ENCODE results near the gene PPP2R2C. TPM values are rescaled to one million over a fixed set of nuclear protein-coding genes. Genes with fewer than 3 reads are reported as not detected.

PPP2R2C gene
- total RNA-seq, 1 experiment from 2014 or later, result 9.5 TPM

DNA sequence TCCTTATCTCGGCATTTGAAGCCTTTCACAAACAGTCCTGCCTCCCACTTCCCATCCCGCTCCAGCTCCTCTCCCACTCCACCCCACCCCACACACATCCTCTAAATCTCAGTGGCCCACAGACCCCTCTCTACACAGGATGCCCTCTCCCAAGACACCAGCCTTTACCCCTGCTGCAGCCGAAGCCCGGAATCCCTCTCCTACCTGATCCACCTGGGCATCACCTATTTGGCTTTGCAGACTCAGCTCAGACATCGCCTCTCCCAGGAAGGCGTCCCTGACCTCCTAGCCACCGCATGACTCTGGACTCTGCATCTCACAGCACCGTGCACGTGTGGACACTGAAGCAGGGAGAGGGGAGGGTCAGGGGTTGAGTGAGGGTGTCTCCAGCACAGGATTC lies 11.5 kb downstream of the PPP2R2C start:
- DNase-seq (no peak), ATAC-seq (no peak)
- no peaks in the 10 kb centered on the region for H3K9me2 ChIP-seq (replicated peaks; ENCODE audit: low read length)
- H3K36me3 ChIP-seq (ENCODE audit: low read depth, low read length), result no peaks in the 10 kb centered on the region
- CTCF ChIA-PET, result no interaction called here
- H3K4me2 ChIP-seq (ENCODE audit: low read length), result no peak overlapping the region
- H3F3A ChIP-seq (ENCODE audit: low read length, unreplicated experiment), result no peaks in the 10 kb centered on the region
- no peak overlapping the region for H2AFZ ChIP-seq (ENCODE audit: low read length)
- peaks cover 6% of the 10 kb centered on the region for H3K4me1 ChIP-seq (ENCODE audit: insufficient read depth, low read length)
- no peak overlapping the region for H3K9ac ChIP-seq (ENCODE audit: low read length)
- no TSS peak for BruUV-seq (replicated peaks)
- no peaks in the 10 kb centered on the region for H3K9me3 ChIP-seq (ENCODE audit: low read length)
- H3K79me2 ChIP-seq (ENCODE audit: low read length), result no peaks in the 10 kb centered on the region
- no peak overlapping the region for H3K27ac ChIP-seq (ENCODE audit: low read length)
- POLR2A ChIA-PET (ENCODE audit: unreplicated experiment), result no interaction called here
- no peak overlapping the region for H3K4me3 ChIP-seq (ENCODE audit: low read length)
- no peak for TF ChIP-seq EZH2 (IDR thresholded peaks at IDR 0.05; ENCODE audit: low read length, unreplicated experiment)
- no peak for TF ChIP-seq EZH2phosphoT487 (IDR thresholded peaks at IDR 0.05; ENCODE audit: borderline replicate concordance, low read length)
- TF ChIP-seq, protein P1, sequence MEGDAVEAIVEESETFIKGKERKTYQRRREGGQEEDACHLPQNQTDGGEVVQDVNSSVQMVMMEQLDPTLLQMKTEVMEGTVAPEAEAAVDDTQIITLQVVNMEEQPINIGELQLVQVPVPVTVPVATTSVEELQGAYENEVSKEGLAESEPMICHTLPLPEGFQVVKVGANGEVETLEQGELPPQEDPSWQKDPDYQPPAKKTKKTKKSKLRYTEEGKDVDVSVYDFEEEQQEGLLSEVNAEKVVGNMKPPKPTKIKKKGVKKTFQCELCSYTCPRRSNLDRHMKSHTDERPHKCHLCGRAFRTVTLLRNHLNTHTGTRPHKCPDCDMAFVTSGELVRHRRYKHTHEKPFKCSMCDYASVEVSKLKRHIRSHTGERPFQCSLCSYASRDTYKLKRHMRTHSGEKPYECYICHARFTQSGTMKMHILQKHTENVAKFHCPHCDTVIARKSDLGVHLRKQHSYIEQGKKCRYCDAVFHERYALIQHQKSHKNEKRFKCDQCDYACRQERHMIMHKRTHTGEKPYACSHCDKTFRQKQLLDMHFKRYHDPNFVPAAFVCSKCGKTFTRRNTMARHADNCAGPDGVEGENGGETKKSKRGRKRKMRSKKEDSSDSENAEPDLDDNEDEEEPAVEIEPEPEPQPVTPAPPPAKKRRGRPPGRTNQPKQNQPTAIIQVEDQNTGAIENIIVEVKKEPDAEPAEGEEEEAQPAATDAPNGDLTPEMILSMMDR (conservative IDR thresholded peaks at IDR 0.05; ENCODE audit: low read depth, low read length), result no peak
- H3K27me3 ChIP-seq (ENCODE audit: low read length), result no peaks in the 10 kb centered on the region
- intact Hi-C loops (cut with micrococcal nuclease), result no loop called here
- H4K20me1 ChIP-seq (ENCODE audit: low read length), result no peaks in the 10 kb centered on the region

DNA sequence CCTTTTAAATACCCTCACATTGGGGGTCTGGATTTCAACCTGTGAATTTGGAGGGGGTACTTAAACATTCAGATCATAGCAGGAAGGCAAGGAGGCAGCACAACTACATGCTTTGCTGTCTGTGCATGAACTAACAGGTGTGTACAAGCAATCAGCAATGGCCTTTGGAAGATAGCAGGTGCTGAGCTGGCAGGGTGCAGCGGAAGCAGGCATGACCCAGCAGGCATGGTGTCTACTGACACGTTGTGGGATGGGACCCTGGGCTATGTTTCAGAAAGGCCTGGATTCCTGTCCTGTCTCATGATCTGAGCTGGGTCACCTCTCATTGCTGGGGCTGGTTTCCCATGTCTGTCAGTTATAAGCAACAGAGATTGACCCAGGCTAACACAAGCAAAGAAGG lies 13.9 kb downstream of the PPP2R2C start:
- Histone ChIP-seq H3K9me3 (ENCODE audit: low read length) (no peaks in the 10 kb centered on the region), H4K20me1 (ENCODE audit: low read length) (no peaks in the 10 kb centered on the region), H2AFZ (ENCODE audit: low read length) (no peak overlapping the region), H3K4me2 (ENCODE audit: low read length) (no peak overlapping the region), H3K9ac (ENCODE audit: low read length) (no peak overlapping the region), H3K4me3 (ENCODE audit: low read length) (no peak overlapping the region), H3K79me2 (ENCODE audit: low read length) (no peaks in the 10 kb centered on the region), H3K36me3 (ENCODE audit: low read depth, low read length) (no peaks in the 10 kb centered on the region), H3K9me2 (replicated peaks; ENCODE audit: low read length) (no peaks in the 10 kb centered on the region), H3K4me1 (ENCODE audit: insufficient read depth, low read length) (no peaks in the 10 kb centered on the region), H3K27me3 (ENCODE audit: low read length) (no peaks in the 10 kb centered on the region), H3K27ac (ENCODE audit: low read length) (no peak overlapping the region), H3F3A (ENCODE audit: low read length, unreplicated experiment) (no peaks in the 10 kb centered on the region)
- no TSS peak for BruUV-seq (replicated peaks)
- ChIA-PET CTCF (no interaction called here), POLR2A (ENCODE audit: unreplicated experiment) (no interaction called here)
- TF ChIP-seq, protein P1 (conservative IDR thresholded peaks at IDR 0.05; ENCODE audit: low read depth, low read length), result no peak
- TF ChIP-seq EZH2 (IDR thresholded peaks at IDR 0.05; ENCODE audit: low read length, unreplicated experiment) (no peak), EZH2phosphoT487 (IDR thresholded peaks at IDR 0.05; ENCODE audit: borderline replicate concordance, low read length) (no peak)
- intact Hi-C loops (cut with micrococcal nuclease), result no loop called here
- DNase-seq (no peak), ATAC-seq (no peak)

GRCh38 chr4:6456450-6456849 lies 16.0 kb downstream of the PPP2R2C start:
- H3K9ac ChIP-seq (ENCODE audit: low read length), result no peak overlapping the region
- no peaks in the 10 kb centered on the region for H3K27me3 ChIP-seq (ENCODE audit: low read length)
- H3K79me2 ChIP-seq (ENCODE audit: low read length), result no peaks in the 10 kb centered on the region
- H3K4me3 ChIP-seq (ENCODE audit: low read length), result no peak overlapping the region
- TF ChIP-seq EZH2 (IDR thresholded peaks at IDR 0.05; ENCODE audit: low read length, unreplicated experiment) (no peak), EZH2phosphoT487 (IDR thresholded peaks at IDR 0.05; ENCODE audit: borderline replicate concordance, low read length) (no peak)
- TF ChIP-seq, protein P1 (conservative IDR thresholded peaks at IDR 0.05; ENCODE audit: low read depth, low read length), result no peak
- no peaks in the 10 kb centered on the region for H3K9me2 ChIP-seq (replicated peaks; ENCODE audit: low read length)
- H3K36me3 ChIP-seq (ENCODE audit: low read depth, low read length), result no peaks in the 10 kb centered on the region
- no peak overlapping the region for H3K4me2 ChIP-seq (ENCODE audit: low read length)
- intact Hi-C loops (cut with micrococcal nuclease), result no loop called here
- ChIA-PET CTCF (no interaction called here), POLR2A (ENCODE audit: unreplicated experiment) (no interaction called here)
- H3K4me1 ChIP-seq (ENCODE audit: insufficient read depth, low read length), result no peaks in the 10 kb centered on the region
- DNase-seq, result no peak
- H3K9me3 ChIP-seq (ENCODE audit: low read length), result no peaks in the 10 kb centered on the region
- no peak overlapping the region for H3K27ac ChIP-seq (ENCODE audit: low read length)
- H3F3A ChIP-seq (ENCODE audit: low read length, unreplicated experiment), result no peaks in the 10 kb centered on the region
- BruUV-seq (replicated peaks), result no TSS peak
- no peaks in the 10 kb centered on the region for H4K20me1 ChIP-seq (ENCODE audit: low read length)
- no peak overlapping the region for H2AFZ ChIP-seq (ENCODE audit: low read length)
- no peak for ATAC-seq

Data from PC-3 (cell line).